ENCODE data around the gene MUC2.

- TF ChIP-seq ZNF598 (CRISPR knock-in tag; IDR thresholded peaks at IDR 0.05; ENCODE audit: borderline replicate concordance) (no peak), ZKSCAN1 (IDR thresholded peaks at IDR 0.05; ENCODE audit: low read length) (no peak), CTCF (CRISPR knock-in tag; IDR thresholded peaks at IDR 0.05) (no peak), ZNF180 (CRISPR knock-in tag; IDR thresholded peaks at IDR 0.05; ENCODE audit: borderline replicate concordance, low read depth) (no peak), EP300 (IDR thresholded peaks at IDR 0.05; ENCODE audit: low read depth in 2 of 2, low read length in 2 of 2) (no peak), EP300 (CRISPR knock-in tag; IDR thresholded peaks at IDR 0.05; ENCODE audit: borderline replicate concordance) (no peak)
These were observed 38.9 kb upstream of the MUC2 start for GRCh38 chr11:1035577-1036283.

All from HepG2 (cell line).